Keratinocyte (primary cell): Measurements from ENCODE around the gene CDS2. TPM values are rescaled to one million over a fixed set of nuclear protein-coding genes. Genes with fewer than 3 reads are reported as not detected.

Source experiments
- DNase-seq: peaks from one replicate; pipeline ENCODE4 v3.0.0-alpha.2; 2011; ENCODE audit warnings: low read depth, missing footprints, low spot score
- FAIRE-seq: peaks from 2 replicates; lab custom pipeline; 2011; peaks lifted over from hg19 to GRCh38; lab: Jason Lieb, UNC
- H2AFZ ChIP-seq: 2 replicates; pipeline ENCODE4 v1.6.0; 2012; ENCODE audit warnings: low read length, control low read depth, inconsistent platforms; ENCODE audit not compliant: control insufficient read depth
- H3K27ac ChIP-seq: 2 replicates; pipeline ENCODE4 v1.5.1; 2011; ENCODE audit warnings: low read length; ENCODE audit not compliant: control insufficient read depth, insufficient read depth
- H3K27me3 ChIP-seq: 3 replicates; pipeline ENCODE4 v1.6.0; 2011; ENCODE audit warnings: low read length; ENCODE audit not compliant: control insufficient read depth, insufficient read depth; ENCODE audit errors: extremely low read depth
- H3K36me3 ChIP-seq, 2 experiments: 2 replicates in 1 of 2; 3 replicates in 1 of 2; pipeline ENCODE4 v1.5.1; 2011; ENCODE audit warnings: low read length in 2 of 2, mild to moderate bottlenecking in 1 of 2; ENCODE audit not compliant: control insufficient read depth in 2 of 2, insufficient read depth in 2 of 2; ENCODE audit errors: extremely low read depth in 1 of 2
- H3K4me1 ChIP-seq: 3 replicates; pipeline ENCODE4 v1.5.1; 2011; ENCODE audit warnings: low read length; ENCODE audit not compliant: control insufficient read depth, insufficient read depth; ENCODE audit errors: extremely low read depth
- H3K4me2 ChIP-seq: 3 replicates; pipeline ENCODE4 v1.6.0; 2011; ENCODE audit warnings: low read depth, low read length; ENCODE audit not compliant: control insufficient read depth, insufficient read depth; ENCODE audit errors: extremely low read depth
- H3K4me3 ChIP-seq, 3 experiments: fragments of 200-600 bp in 1 of 3; sonication (generic) in 1 of 3; 2 replicates in 2 of 3; 3 replicates in 1 of 3; pipeline ENCODE4 v1.5.1; 2011 to 2016; ENCODE audit warnings: low read length in 3 of 3, mild to moderate bottlenecking in 3 of 3, control low read depth in 2 of 3, inconsistent platforms in 1 of 3, low read depth in 1 of 3, mixed read lengths in 1 of 3, mixed run types in 1 of 3, moderate library complexity in 1 of 3; ENCODE audit not compliant: control insufficient read depth in 2 of 3, insufficient read depth in 2 of 3; ENCODE audit errors: extremely low read depth in 1 of 3
- H3K79me2 ChIP-seq: 2 replicates; pipeline ENCODE4 v1.6.0; 2012; ENCODE audit warnings: low read length; ENCODE audit not compliant: control insufficient read depth, insufficient read depth
- H3K9ac ChIP-seq: 3 replicates; pipeline ENCODE4 v1.6.0; 2011; ENCODE audit warnings: low read length; ENCODE audit not compliant: control insufficient read depth, insufficient read depth; ENCODE audit errors: extremely low read depth
- H3K9me1 ChIP-seq: 3 replicates; pipeline ENCODE4 v1.6.0; 2011; ENCODE audit warnings: low read length; ENCODE audit not compliant: control insufficient read depth, insufficient read depth; ENCODE audit errors: extremely low read depth
- H3K9me3 ChIP-seq: 2 replicates; pipeline ENCODE4 v1.5.1; 2012; ENCODE audit warnings: low read depth, low read length; ENCODE audit not compliant: control insufficient read depth
- H4K20me1 ChIP-seq: 3 replicates; pipeline ENCODE4 v1.6.0; 2011; ENCODE audit warnings: low read length; ENCODE audit not compliant: control insufficient read depth, insufficient read depth; ENCODE audit errors: extremely low read depth
- EZH2 ChIP-seq: IDR thresholded peaks from one replicate; pipeline ENCODE4 v1.6.1; 2012; ENCODE audit warnings: inconsistent platforms, mild to moderate bottlenecking, low read length, moderate library complexity
- dilution Hi-C: fragments of 300-500 bp; cut with MboI; formaldehyde crosslinking; loops from one replicate; pipeline ENCODE4 v1.7.0; 2020; ENCODE audit warnings: low sequenced_read_pairs; ENCODE audit not compliant: extremely low pct_ligation_motif_present
- polyA plus RNA-seq, 5 experiments: library from polyadenylated mRNA; depleted of rRNA in 3 of 5; stranded (reverse) in 3 of 5; stranded (forward) in 1 of 5; unstranded in 1 of 5; fragments of >200 nt; gene quantifications; 1 replicate in 1 of 5; 2 replicates in 3 of 5; 3 replicates in 1 of 5; pipeline versions ENCODE4 v1.2.1 to v1.2.3, GENCODE V29; 2011 to 2012; ENCODE audit warnings: missing spikeins in 2 of 5, low read depth in 1 of 5, low replicate concordance in 1 of 5
- small RNA-seq, 3 experiments: library from RNA; depleted of rRNA; stranded (forward); fragments of <200 nt; gene quantifications; one replicate each; pipeline ENCODE3, GENCODE V24; 2012; ENCODE audit warnings: low read depth in 3 of 3, low replicate concordance in 1 of 3; ENCODE audit not compliant: insufficient read length in 3 of 3
- TF ChIP-seq, protein P1 (sequence below), 3 experiments: IDR thresholded peaks in 1 of 3; conservative IDR thresholded peaks in 1 of 3; optimal IDR thresholded peaks in 1 of 3; 2 replicates in 2 of 3; 3 replicates in 1 of 3; pipeline versions ENCODE3 to v1.5.1; 2011; ENCODE audit warnings: low read length in 3 of 3, mild to moderate bottlenecking in 3 of 3, moderate library complexity in 2 of 3, control low read depth in 1 of 3, inconsistent platforms in 1 of 3; ENCODE audit not compliant: insufficient read depth in 2 of 3; ENCODE audit errors: extremely low read depth in 1 of 3

CDS2 gene
- polyA plus RNA-seq, 1 donor (not counting 4 experiments of a cell fraction or from before 2014, with no cell fraction given) = 67.1 TPM

DNA sequence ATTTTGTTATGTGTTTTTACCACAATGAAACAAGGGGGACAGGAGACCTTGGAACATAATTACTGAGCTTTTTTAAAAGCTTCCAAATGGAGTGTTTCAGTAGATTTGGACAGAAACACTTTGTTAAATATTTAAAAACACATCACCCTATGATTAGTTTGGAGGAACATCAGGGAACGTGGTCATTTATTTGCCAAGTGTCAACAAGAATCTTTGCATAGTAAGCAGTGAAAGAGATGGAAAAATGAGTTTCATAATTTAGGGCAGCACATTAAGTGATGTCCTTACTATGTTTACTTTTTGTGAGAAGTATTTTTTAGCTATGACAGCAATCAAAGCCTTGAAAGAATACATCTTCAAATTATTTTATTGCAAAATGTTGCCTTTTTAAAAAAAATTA, 107.3 kb downstream of the CDS2 start:
- Histone ChIP-seq H4K20me1 (no peaks in the 10 kb centered on the region), H3K79me2 (no peaks in the 10 kb centered on the region), H3K9me1 (no peaks in the 10 kb centered on the region), H3K4me3 (no peak overlapping the region), H3K4me2 (no peak overlapping the region), H3K27me3 (no peaks in the 10 kb centered on the region), H2AFZ (no peak overlapping the region), H3K9ac (no peak overlapping the region), H3K36me3 (no peaks in the 10 kb centered on the region), H3K9me3 (no peaks in the 10 kb centered on the region), H3K27ac (no peak overlapping the region), H3K4me1 (no peaks in the 10 kb centered on the region)
- DNase-seq (no peak), FAIRE-seq (no peak)
- TF ChIP-seq, protein P1, sequence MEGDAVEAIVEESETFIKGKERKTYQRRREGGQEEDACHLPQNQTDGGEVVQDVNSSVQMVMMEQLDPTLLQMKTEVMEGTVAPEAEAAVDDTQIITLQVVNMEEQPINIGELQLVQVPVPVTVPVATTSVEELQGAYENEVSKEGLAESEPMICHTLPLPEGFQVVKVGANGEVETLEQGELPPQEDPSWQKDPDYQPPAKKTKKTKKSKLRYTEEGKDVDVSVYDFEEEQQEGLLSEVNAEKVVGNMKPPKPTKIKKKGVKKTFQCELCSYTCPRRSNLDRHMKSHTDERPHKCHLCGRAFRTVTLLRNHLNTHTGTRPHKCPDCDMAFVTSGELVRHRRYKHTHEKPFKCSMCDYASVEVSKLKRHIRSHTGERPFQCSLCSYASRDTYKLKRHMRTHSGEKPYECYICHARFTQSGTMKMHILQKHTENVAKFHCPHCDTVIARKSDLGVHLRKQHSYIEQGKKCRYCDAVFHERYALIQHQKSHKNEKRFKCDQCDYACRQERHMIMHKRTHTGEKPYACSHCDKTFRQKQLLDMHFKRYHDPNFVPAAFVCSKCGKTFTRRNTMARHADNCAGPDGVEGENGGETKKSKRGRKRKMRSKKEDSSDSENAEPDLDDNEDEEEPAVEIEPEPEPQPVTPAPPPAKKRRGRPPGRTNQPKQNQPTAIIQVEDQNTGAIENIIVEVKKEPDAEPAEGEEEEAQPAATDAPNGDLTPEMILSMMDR (optimal IDR thresholded peaks at IDR 0.05 in 1 of 3, IDR thresholded peaks at IDR 0.05 in 1 of 3, conservative IDR thresholded peaks at IDR 0.05 in 1 of 3; ENCODE audit: extremely low read depth in 1 of 3, insufficient read depth in 2 of 3, low read length in 3 of 3) = no peak
- no peak for TF ChIP-seq EZH2
- dilution Hi-C loops = no loop called here

DNA sequence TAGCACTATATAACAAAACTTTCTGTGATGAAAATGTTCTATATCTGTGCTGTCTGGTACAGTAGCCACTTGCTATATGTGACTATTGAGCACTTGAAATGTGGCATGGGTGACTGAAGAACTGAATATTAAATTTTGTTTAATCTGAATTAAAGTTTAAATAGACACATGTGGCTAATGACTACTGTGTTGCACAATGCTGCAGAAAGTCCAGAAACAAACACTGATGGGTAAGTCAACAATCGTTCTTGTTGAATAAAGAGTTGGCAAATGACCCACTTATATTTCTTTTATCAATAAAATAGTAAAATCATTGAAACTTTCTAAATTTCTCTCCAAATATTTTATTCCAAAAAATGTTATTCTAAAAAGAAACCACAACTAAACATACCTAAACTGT, 108.2 kb downstream of the CDS2 start:
- dilution Hi-C loops = no loop called here
- H3K4me3 ChIP-seq = no peak overlapping the region
- DNase-seq = no peak
- no peak overlapping the region for H3K27ac ChIP-seq
- no peak overlapping the region for H2AFZ ChIP-seq
- FAIRE-seq = no peak
- TF ChIP-seq EZH2 = no peak
- TF ChIP-seq, protein P1 (optimal IDR thresholded peaks at IDR 0.05 in 1 of 3, IDR thresholded peaks at IDR 0.05 in 1 of 3, conservative IDR thresholded peaks at IDR 0.05 in 1 of 3; ENCODE audit: extremely low read depth in 1 of 3, insufficient read depth in 2 of 3, low read length in 3 of 3) = no peak
- no peaks in the 10 kb centered on the region for H4K20me1 ChIP-seq
- no peaks in the 10 kb centered on the region for H3K9me1 ChIP-seq
- no peak overlapping the region for H3K4me2 ChIP-seq
- H3K9ac ChIP-seq = no peak overlapping the region
- H3K36me3 ChIP-seq = no peaks in the 10 kb centered on the region
- H3K9me3 ChIP-seq = no peaks in the 10 kb centered on the region
- H3K79me2 ChIP-seq = no peaks in the 10 kb centered on the region
- no peaks in the 10 kb centered on the region for H3K4me1 ChIP-seq
- H3K27me3 ChIP-seq = no peaks in the 10 kb centered on the region

Small RNA genes within 50 kb of the gene (small RNA-seq; reads per million reads assigned to genes)
- gene RF00019 (0 reads per million in 3 experiments), gene RF00568 (0 reads per million in 3 experiments), gene RNA5SP474 (0.27 to 1.5 (median 1.0) reads per million in 3 experiments)

Other genes with a start within 250 kb of the CDS2 start
- gene SLC23A2, start 125.5 kb upstream of the CDS2 start, polyA plus RNA-seq = 9.6 to 14.7 TPM (median 13.4 TPM) in 3 replicates
- gene TMEM230, start 13.9 kb upstream of the CDS2 start, polyA plus RNA-seq = 89.3 to 122 TPM (median 102 TPM) in 3 replicates
- 54.0 to 139 TPM (median 130 TPM) in 3 replicates for gene PCNA, start 7.0 kb upstream of the CDS2 start, polyA plus RNA-seq
- gene PROKR2, start 189.9 kb downstream of the CDS2 start, polyA plus RNA-seq = not detected in 3 replicates